Nephron (organoid): ENCODE measurements around the gene CLK3.

Source experiments
- H3K27ac Mint-ChIP-seq, 3 experiments: 2 replicates each; pipeline ENCODE4 v1.8.0; 2020; ENCODE audit warnings: mixed read lengths in 3 of 3, mild to moderate bottlenecking in 2 of 3, moderate library complexity in 1 of 3
- H3K27me3 Mint-ChIP-seq: 2 replicates; pipeline ENCODE4 v1.8.0; 2021; ENCODE audit warnings: low read depth, mild to moderate bottlenecking, moderate library complexity, mixed read lengths
- H3K36me3 Mint-ChIP-seq: 2 replicates; pipeline ENCODE4 v1.8.0; 2020; ENCODE audit warnings: low read depth, mixed read lengths
- H3K4me1 Mint-ChIP-seq: 2 replicates; pipeline ENCODE4 v1.8.0; 2020; ENCODE audit warnings: mixed read lengths
- H3K4me3 Mint-ChIP-seq, 3 experiments: 2 replicates each; pipeline ENCODE4 v1.8.0; 2020; ENCODE audit warnings: mild to moderate bottlenecking in 3 of 3, mixed read lengths in 3 of 3, moderate library complexity in 2 of 3
- H3K9me3 Mint-ChIP-seq: 2 replicates; pipeline ENCODE4 v1.8.0; 2020; ENCODE audit warnings: mixed read lengths
- CTCF ChIP-seq, 3 experiments: fragments of 200-600 bp; sonication (generic); IDR thresholded peaks; one replicate each; pipeline ENCODE4 v1.5.0; 2021; ENCODE audit warnings: antibody characterized with exemption in 3 of 3; ENCODE audit not compliant: unreplicated experiment in 3 of 3

CLK3 gene

DNA sequence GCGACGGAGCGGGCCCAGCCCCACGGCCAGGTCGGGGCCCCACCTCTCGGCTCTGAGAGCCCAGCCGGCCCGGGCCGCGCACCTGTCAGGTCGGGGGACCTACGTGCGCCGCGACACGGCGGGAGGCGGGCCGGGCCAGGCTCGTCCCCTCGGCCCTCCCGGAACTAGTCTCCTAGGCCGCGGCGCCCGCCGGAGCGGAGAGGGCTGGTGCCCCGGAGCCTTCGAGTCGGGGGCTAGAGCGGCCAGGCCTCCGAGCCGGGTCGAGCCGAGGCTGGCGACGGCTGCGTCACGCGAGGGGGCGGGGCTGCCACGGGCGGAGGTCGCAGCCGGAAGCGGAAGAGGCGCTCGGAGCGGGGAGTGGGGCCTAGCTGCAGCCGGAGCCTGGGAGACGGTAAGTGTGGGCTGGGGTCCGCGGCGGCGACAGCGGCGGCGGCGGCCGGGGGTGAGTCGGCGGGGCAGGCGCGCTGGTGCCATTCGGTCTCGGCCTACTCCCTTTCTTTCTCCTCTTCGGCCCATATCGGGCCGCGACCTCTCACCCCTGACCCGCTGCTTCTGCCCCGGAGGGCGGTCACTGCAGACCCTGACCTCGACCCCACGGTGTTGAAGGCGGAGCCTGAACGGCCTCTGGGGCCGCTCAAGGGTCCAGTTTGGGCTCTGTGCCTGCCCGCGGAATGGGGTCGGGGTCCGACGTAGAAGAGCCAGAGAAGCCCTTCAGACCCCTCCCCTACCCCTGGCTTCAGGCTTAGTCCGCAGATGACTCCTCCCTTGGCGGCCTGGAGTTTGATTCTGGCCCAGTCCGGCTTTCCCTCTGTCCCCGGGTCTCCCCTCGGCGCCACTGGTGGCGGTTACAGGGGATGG is at the start of gene CLK3:
TSS of gene CLK3 (plus strand) at position 329 of the 858 bp plus-strand sequence. CDS start 3,361 bp downstream, outside the sequence.
- TF ChIP-seq CTCF (IDR thresholded peaks at IDR 0.05; ENCODE audit: unreplicated experiment in 3 of 3), result no peak
- peaks cover 21% of the 10 kb centered on the region for H3K4me1 Mint-ChIP-seq
- no peaks in the 10 kb centered on the region for H3K9me3 Mint-ChIP-seq
- H3K27me3 Mint-ChIP-seq, result peaks cover 4% of the 10 kb centered on the region
- H3K4me3 Mint-ChIP-seq, result peak within 1 kb of the TSS; percentile 92 to 97 (median 93)
- peak within 1 kb of the TSS; percentile 82 to 98 (median 96) for H3K27ac Mint-ChIP-seq
- peaks cover 14% of the 10 kb centered on the region for H3K36me3 Mint-ChIP-seq

DNA sequence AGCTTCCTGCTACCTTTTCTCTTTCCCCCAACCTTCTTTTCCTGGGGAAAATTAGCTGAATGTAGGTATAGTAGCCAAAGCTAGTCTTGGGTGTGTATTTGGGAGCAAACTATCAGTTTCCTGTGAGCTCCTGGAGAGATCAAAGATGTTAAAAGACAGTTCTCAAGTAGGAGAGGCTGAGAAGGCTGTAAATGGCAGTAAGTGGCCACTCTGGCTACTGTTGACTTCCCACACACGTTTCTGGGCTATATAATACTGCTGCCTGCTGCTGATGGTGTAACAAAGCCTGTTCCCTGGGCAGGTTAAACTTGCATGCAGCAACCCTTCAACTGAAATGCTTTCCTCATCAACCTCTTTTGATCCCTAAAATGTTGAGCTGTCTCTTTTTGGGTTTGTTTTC is 47.0 kb upstream of the CLK3 start:
- Mint-ChIP-seq H3K27ac (peak overlapping the region in 1 of 3 experiments; percentile 40), H3K27me3 (peaks cover 5% of the 10 kb centered on the region), H3K4me3 (no peak overlapping the region), H3K9me3 (no peaks in the 10 kb centered on the region), H3K36me3 (peaks cover 29% of the 10 kb centered on the region), H3K4me1 (peaks cover 37% of the 10 kb centered on the region)
- no peak for TF ChIP-seq CTCF (IDR thresholded peaks at IDR 0.05; ENCODE audit: unreplicated experiment in 3 of 3)

- H3K9me3 Mint-ChIP-seq, result no peaks in the 10 kb centered on the region
- peaks cover 40% of the 10 kb centered on the region for H3K36me3 Mint-ChIP-seq
- no peak overlapping the region for H3K27ac Mint-ChIP-seq
- H3K27me3 Mint-ChIP-seq, result peaks cover 5% of the 10 kb centered on the region
- no peak for TF ChIP-seq CTCF (IDR thresholded peaks at IDR 0.05; ENCODE audit: unreplicated experiment in 3 of 3)
- H3K4me3 Mint-ChIP-seq, result no peak overlapping the region
- peaks cover 37% of the 10 kb centered on the region for H3K4me1 Mint-ChIP-seq
These were observed 45.9 kb upstream of the CLK3 start for GRCh38 chr15:74569731-74570070.

DNA sequence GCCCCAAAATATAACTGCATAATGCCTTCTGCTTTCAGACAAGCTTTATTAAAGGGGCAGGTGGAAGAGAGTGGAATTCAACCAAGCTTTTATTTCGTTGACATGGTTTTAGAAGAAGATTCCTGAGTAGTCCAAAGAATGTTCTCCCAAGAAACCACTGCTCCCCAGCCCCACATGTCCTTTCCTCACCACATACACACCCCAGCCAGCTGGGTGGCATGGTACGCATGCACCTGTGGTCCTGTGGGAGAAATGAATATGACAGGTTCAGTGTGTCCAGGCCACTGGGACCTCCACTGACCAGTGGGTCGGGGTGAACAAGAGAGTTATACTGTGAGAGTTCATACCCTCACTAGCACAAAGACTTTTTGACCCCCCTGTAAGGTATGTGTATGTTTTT is 44.4 kb upstream of the CLK3 start:
- TF ChIP-seq CTCF (IDR thresholded peaks at IDR 0.05; ENCODE audit: unreplicated experiment in 3 of 3), result no peak
- Mint-ChIP-seq H3K4me1 (peaks cover 36% of the 10 kb centered on the region), H3K4me3 (no peak overlapping the region), H3K9me3 (no peaks in the 10 kb centered on the region), H3K36me3 (peaks cover 54% of the 10 kb centered on the region), H3K27ac (peak overlapping the region in 1 of 3 experiments; percentile 45), H3K27me3 (peaks cover 5% of the 10 kb centered on the region)

DNA sequence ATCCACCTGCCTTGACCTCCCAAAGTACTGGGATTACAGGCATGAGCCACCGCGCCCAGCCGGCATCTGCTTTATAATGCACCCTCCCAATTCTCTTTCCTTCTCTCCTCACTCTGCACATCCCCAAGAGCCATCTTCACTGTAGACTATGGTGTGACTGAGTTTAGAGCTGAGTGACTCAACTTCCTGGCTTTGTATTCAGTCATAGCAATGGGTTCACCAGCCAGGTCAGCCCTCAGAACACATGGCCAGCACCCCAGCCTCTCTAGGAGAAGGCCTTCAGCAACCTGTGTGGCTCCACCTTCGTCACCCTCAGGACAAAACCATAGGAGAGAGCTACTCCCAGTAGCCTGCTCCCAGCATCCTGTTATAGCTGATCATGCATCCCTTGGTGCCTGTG is 41.6 kb upstream of the CLK3 start:
- H3K36me3 Mint-ChIP-seq, result peaks cover 63% of the 10 kb centered on the region
- no peak overlapping the region for H3K4me3 Mint-ChIP-seq
- peaks cover 5% of the 10 kb centered on the region for H3K27me3 Mint-ChIP-seq
- peak overlapping the region in 1 of 3 experiments; percentile 49 for H3K27ac Mint-ChIP-seq
- TF ChIP-seq CTCF (IDR thresholded peaks at IDR 0.05; ENCODE audit: unreplicated experiment in 3 of 3), result no peak
- peaks cover 16% of the 10 kb centered on the region for H3K4me1 Mint-ChIP-seq
- H3K9me3 Mint-ChIP-seq, result no peaks in the 10 kb centered on the region
